Stromal cell of bone marrow (primary cell): ENCODE measurements around the gene HOXB5.

Source experiments
- DNase-seq: peaks from one replicate; pipeline ENCODE4 v3.0.0-alpha.2; 2012; ENCODE audit warnings: low read depth

HOXB5 gene

DNA sequence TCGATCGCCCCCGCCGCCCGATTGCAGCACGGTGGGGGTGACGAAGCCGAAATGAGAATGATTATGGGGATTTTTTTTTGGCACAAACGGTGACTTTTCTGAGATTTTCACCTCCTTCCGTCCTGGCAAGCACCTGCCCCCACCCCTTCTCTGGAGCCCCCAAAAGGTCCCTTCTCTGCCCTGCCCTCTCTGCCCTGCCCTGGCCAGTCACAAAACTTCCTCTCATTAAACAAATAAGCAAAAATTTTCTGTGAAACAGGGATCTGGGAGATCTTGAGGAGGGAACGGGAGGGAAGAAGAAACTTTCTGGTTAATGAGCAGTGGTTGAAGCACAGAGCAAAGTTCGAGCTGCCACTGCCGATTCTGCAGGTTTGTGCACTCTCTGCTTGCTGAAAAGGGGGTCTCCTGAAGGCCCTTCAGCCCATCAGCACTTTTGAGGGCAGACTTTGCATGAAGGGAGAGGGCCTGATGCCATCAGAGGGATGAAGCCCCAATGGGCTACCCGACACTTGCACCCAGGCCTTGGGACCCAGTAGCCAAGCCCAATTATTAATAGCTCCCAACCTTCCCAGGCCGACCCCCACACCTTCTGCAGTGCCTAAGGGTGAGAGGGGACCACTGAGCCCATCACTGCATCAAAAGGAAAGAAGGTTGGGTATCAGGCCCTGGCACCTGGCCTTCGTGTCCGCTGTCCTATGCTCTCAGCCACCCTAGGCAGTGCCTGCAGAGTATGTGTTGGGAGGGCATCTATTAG, 22.6 kb upstream of the HOXB5 start:
- DNase-seq: no peak

DNA sequence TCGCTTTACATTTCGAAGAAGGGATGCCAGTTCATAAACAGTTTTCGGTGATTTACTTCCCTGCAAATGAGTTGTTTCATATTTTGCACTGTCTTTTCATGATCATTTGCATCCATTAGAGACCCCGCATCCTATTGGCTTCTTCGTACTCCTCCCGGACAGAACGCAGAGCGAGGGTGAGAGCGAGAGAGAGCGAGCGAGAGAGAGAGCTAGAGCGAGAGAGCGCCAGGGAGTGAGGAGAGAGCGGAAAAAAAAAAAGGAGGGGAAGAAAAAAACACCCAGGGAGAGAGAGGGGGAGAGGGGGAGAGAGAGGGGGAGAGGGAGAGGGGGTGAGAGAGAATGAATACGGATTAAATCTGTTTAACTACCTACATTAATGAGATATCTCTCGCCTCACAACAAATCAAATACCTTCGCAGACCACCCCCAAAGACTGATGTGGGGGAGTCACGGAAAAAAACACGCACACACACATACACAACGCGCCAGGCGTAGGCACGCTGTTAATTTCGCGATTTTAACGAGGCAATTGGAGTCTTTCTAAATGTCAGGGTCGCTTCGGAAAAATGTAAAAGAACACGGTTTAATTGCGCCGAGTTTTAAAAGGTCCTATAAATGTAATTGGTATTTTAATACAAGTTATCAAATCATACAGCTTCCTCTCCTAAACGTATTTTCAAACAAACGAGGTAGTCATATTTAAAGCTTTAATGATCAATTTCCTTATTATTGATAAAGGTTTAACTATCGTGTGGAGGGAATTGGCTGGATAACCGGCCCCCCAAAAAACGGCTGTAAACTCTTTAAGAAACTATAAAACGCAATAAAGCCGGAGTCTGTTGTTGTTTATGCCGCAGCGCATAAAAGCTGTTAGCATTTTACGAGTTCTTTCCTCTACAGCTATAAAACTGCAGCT, 21.7 kb upstream of the HOXB5 start, which contains the start of gene HOXB8:
HOXB8 (minus strand) TSS at position 246 of the 916 bp plus-strand sequence. CDS start 588 bp downstream, outside the sequence.
- no peak for DNase-seq

DNA sequence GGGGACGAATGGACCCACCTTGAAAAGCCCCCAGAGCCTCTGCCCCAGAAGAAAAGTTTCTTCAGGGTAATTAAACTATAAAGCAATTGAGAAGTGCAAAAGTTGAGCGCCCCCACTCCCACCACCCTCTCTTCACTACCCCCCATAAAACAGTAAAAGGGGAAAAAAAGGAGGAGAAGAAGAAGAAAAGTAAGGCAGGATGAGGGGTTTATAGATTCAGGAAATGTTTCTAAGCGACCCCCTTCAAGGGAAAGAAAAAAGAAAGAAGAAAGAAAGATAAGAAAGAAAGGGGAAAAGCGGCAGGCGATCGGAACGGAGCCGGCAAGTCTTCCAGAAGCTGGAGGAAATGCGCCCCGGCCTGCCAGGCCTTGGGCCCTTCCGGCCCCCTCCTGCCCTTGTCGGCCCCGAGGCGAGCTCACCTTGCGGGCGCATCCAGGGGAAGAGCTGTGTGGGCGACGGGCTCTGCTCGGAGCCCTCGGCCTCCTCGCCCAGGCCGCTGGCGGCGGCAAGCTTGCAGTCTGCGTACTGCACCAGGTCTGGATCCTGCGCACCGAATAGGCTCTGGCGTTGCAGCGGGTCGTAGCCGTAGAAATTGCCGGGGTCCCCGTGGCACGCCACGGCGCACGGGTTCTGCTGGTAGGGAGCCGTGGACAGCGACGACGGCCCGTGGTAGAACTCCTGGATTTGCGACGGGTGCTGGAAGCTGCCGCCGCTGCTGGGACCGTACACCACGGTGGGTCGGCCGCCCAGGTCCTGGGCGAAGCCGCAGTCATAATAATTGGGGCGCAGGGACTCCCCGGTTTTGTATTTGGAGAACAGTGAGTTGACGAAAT, 20.5 kb upstream of the HOXB5 start:
- DNase-seq: no peak

DNA sequence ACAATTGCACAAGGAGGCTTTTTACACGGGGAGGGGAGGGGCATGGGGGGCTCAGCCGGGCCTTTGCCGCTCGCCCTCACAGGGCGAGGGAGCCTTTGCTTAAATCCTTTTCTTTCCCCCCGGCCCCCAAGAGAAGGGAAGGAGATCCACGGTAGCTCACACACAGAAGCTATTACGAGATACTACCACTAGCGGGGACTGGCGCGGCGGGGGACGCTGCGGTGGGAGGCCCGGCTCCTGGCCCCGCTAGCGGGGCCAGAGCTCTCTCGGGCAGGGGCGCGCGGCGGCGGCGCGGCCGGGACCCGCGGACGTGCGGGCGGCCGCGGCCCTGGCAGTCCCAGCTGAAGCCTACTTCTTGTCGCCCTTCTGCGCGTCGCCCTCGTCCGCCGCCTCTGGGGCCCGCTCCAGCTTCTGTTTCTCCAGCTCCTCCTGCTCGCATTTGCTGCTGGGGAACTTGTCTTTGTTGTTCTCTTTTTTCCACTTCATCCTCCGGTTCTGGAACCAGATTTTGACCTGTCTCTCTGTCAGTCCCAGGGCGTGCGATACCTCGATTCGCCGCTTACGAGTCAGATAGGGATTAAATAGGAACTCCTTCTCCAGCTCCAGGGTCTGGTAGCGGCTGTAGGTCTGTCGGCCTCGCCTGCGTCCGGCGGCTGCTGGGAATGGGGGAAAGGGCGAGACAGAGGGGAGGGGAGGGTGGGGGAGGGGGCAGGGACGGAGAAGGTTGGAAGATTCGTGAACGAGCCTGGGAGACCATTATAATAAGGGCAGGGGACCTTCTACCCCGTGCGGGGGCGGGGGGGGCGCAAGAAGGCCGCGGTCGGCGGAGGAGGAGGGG, 19.5 kb upstream of the HOXB5 start:
- DNase-seq: no peak

DNA sequence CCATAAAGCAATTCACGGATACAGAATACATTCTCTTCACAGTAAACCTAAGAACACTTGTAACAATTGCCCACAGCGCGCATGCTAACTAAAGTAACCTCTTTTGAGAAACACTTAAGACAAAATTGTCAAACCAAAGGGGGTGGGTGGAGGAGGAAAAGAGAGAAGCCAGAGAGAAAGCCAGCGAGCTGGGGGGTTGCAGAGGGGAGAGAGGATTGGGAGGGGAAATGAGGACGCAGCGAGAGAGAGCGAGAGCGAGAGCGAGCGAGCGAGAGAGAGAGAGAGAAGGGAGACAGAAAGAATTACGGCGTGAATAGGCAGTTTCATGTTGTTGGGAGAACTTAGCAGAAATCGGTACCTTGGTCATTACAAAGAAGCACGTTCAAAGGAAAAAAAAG, 18.9 kb upstream of the HOXB5 start:
- no peak for DNase-seq

DNA sequence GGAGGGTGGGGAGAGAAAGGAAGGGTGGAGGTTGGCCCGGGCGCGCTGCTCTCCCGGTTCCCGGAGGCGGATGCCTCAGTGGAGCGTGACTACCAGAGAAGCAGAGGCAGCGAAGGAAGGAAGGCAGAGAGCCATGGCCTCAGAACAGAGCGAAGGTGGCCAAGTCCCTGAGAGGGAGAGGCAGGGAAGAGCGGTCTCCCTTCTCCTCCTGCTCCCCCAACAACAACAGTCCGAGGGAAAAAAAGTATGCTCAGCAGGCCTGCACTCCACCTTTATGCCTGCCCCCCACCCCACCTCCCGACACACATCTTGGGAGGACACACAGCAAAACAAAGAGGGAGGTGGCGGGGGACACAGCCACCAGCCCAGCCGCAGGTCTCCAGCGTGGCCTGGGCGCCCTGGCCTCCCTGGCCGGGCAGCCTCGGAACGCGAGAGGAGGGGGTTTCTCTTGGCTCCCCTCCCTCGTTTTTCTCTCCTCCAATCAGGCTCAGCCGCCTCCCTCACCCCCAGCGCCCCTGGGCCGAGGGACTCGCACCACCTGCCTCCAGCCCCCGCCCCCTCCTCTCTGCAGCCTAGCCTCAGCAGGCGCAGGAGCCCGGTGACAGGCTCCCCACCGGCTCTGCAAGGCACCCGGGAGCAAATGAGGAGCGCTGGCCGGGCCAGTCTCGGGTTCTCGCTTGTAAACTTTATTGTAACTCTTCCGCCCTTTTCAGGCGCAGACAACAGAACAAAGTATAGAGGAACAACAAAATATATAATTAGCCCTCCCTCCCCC, 18.3 kb upstream of the HOXB5 start:
- DNase-seq: no peak

DNA sequence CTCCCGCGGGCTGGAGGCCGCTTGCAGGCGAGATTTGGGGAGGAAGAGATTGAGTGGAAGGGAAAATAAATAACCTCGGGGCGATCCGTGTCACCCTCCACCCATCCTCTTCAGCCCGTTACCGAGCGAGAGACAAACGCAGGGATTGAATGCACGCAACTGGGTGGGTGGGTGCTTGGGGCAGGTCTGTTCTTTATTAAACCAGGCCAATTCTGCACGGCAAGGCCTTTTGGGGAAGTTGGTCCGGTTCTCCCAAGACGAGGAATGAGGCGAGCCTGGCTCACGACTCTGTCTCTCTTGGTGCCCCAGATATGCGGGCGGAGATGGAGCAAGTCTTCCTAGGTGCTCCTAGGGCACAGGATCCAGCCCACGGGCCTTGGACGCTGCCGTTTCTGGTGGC, 17.6 kb upstream of the HOXB5 start:
- DNase-seq: no peak

DNA sequence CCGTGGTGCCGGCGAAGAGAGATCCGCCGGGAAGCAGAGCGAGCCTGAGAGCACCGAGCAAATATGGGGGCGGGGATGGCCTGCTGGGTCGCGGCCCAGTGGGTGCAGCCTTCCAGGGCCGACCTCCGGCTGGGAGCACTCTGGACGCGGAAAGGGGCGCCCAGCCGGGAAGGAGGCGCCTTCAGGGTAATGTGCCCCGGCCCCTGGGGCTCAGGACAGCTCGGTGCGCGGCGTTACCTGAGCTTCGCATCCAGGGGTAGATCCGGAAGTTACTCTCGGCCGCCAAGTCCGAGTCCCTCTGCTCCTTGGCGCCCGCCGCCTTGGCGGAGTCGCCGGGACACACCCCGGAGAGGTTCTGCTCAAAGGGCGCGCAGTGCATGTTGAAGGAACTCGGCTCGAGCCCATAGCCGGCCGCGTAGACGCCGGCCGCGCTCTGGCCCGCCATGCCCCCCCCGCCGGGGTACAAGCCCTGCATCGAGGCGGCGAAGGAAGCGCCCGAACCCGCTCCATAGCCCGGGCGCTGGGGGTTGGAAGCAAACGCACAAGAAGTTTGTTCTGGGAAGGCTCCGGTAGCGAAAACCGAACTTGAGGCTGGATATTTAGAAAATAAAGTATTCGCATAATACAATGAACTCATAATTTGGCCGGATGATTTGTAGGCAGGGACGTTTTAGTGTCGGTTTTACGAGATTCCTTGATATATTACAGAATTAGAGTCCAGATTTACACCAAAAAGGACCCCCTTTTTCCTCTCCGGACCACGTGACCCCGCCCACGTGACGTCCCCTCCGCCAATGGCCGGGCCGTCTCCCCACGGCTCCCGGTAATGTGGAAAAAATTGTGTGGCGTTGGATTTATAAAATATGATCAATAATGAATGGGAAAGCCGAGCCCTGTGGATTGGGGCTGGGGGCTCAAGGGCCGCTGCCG, 17.0 kb upstream of the HOXB5 start, which contains the start of gene HOXB7:
HOXB7 (minus strand) TSS at position 736 of the 930 bp plus-strand sequence; CDS start at position 637, 99 bp downstream.
- DNase-seq: no peak

DNA sequence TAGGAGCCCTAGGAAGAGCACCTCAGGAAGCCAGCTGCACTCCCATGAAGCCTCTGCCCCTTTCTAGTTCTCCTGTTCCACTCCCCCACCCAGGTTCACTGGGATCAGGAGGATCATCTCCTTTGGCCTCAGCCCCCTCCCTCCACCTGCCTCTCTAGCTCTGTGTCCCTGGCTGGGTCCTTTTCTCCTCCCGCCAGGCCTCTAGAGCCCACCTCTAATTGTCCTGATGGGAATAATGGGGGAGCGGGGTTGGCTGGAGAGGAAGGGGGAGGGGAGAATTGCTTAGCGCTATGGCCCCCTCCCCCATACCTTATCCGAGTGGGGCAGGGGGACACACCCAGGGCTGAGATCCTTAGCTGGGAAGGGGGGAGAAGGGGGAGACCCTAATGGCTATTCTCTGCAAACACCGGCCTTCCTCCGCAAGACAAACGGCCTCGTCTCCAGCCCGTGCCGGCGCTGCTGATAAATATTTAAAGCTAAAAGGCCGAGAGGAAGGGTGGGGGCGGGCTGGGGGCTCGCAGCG, 16.2 kb upstream of the HOXB5 start:
- no peak for DNase-seq

DNA sequence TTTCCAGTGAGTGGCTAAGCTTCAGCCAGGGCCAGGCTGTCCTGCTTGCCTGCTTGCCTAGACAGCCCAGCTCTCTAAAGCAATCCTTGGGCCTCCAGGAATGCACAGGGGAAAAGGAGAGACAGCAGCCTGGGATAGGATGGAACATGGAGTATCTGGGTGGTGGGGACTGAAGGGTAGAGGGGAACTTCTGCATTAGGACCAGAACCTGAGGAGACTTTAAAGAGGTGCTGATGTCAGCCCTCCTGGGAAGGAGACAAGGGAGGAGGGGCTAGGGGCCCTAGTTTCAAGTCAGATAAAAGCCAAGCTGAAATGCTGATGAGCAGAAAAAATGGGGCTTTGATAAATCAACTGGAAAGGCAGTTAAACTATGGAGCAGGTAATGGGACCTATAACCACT, 15.5 kb upstream of the HOXB5 start:
- DNase-seq: no peak

DNA sequence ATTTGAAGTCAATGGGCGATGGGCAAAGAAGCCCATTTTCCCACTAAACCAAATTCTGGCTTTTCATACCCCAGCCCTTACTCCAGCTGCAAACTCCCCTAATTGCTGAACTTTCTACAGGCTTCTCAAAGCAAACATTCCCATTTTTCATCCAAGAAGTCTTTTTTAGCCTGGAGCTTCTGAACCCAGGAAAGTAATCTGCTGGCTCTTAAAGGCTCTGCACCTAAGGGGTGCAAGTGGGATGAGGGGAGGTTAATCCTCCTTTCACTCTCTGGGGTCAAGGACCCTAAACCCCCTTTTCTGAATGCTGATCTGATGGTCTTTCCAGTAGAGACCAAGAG, 14.9 kb upstream of the HOXB5 start:
- DNase-seq: no peak

DNA sequence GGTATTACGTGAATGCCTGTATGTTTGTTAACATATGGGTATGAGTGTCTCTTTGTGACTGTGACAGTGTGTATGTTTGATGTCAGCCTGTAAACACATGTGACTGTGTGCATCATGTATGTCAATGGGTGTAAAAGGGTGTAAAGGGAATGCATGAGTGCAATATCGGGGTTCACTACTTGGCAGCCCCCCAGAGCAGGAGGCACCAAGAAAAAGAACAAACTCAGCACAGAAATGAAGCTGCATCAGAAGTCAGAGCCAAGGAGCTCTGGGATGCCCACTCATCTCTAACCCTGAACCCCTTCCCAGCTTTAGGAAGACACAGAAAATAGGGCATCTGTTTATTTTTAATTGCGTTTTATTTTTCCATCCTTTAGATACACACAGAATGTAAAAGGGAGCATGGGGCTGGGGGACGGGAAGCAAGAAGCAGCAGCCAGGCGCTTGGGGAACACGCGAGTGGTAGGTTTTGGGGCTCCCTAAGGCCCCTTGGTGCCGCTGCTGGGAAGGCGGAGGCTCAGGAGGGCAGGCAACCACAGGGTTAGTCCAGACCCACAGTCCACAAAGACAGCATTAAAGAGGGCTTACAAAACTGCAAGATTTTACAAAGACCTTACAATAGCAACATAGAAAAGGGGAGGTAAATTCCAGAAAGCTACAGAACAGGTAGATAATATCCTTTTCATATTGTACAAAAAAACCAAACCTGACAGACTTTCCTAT, 13.5 kb upstream of the HOXB5 start:
- no peak for DNase-seq

DNA sequence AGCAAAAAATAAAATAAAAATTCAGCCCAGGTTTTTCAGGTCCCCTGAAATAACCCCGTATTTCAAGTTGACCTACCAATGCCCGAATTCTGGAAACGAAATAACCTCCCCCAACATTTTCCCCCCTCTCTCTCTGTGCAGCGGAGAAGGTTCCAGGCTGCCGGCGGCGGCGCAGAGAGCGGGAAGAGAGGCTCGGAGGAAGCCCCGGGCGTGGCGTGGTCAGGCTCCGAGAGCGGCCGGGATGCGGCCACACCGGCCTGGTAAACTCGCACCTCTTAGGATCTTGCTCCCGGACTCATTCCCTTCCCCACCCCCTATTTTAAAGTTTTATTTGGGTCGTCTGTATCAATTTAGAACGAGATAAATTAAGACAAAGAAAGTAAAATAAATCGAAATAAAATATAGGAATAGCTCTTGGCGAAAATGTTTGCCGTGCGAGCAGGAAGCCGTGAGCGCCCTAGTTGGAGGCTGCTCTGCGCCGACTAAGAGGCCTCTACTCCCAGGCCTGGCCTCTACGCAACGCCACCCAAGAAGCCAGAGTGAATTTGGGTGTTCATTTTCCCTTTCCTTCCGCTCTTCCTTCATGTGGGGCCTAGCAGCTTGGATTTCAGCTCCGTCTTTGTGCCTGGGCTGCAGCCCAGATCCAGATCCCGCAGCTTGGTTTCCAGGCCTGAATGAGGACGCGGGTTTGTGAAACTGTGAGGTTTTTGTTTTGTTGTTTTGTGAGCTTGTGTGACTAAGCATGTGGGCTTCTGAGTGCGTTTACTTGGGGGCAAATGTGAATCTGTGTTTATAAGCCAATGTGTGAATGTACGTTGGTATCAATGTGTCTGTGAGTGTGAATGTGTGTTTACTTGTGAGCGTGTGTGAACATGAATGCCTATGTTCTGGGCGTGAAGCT, 12.7 kb upstream of the HOXB5 start:
- no peak for DNase-seq

DNA sequence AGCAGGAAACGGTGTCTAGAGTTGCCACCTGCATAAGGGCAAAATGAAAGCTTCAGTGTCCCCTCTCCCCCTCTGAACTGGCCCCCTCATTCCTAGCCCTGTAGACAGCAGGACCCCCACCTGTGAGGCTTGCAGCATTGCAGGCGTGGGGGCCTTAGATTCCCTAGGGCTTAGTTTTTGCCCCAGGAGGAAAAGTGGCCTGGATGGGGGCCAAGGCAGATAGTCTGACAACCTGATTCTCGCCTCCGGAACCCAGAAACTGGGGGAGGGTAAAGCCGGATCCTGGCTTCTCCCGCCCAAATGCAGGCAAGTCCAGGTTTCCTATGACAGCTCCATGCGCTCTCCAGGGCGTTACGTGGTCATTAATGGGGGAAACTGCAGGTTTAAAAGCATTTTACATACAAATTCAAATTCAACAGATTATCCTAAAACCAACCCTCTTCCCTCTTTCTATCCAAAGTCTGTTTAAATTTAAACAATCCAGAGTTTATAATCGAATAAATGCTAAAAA, 11.9 kb upstream of the HOXB5 start:
- DNase-seq: no peak

DNA sequence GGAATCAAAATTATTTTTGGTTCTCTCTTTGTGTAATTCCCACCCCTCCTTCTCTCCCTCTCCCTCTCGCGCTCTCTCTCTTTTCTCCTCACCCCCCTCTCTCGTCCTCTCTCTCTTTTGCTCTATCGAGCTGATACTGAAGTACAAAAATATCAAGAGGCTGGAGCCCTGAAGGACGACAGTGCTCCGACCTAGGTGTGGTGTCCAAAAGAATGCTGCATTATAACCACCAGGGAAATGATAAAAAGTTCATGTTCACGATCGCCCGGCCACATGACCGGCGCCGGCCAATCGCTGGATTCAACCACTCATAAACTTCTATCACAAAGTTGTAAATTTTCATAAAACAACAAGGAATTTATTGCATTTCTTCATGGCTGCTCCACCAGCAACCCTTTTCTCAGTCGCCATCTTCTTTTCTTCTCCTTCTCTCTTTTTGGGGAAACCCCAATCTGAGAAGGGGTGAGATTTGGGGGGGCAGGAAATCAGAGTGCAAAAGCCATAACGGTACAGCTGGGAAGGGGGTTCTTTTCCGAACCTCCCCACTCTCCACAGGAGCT, 11.3 kb upstream of the HOXB5 start, which contains the start of gene HOXB6:
HOXB6 (minus strand) TSS at position 217 of the 560 bp plus-strand sequence. CDS start 6,836 bp downstream, outside the sequence.
- no peak for DNase-seq

DNA sequence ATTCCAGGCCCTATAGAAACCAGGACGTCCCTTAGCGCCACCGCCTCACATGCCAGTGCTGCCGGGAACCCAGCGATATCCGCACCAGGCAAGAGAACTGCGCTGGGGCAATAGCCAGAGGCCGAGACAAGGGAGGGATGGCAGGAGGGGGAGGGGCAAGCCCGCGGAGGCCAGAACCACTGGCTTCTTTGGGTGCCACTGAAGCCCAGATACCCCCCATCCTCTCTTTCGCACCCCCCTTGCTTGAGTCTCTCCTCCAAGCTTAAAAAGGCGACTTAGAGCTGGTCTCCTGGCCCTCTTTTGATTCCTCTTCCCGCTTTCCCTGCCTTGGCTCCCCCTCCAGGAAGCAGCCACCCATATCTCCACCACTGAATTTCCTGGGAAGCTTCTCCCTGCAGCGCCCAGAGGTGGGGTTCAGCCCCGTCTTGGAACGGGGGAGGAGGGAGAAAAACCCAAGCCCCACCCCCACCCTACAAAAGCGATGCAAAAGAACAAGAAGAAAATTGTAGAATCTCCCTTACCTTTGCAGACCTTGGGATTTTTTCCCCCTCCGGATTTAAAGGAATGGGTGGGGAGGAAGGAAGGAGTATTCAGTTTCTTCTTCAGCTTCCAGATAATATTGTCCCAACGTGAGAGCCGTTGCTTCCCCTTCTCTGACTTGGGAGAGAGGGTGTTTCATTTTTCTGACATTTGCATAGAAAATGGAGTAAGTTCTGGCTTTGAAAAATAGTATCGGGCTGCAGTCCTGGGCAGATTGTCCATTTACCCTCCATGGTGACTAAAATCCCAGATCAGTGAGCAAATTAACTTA, 10.6 kb upstream of the HOXB5 start:
- DNase-seq: no peak
